GM23338 (cell line): ENCODE measurements around the gene EDIL3. TPM values are rescaled to one million over a fixed set of nuclear protein-coding genes. Genes with fewer than 3 reads are reported as not detected.

ENCODE experiments used
- ATAC-seq: fragments of 200-7000 bp; cut with Tn5 transposase; 3 replicates; pipeline ENCODE4 v1.9.1; 2020
- DNase-seq: peaks from one replicate; pipeline ENCODE4 v3.0.0-alpha.2; 2015; ENCODE audit warnings: low spot score
- H2AFZ ChIP-seq: fragments of 200-600 bp; sonication (generic); 2 replicates; pipeline ENCODE4 v1.8.0; 2016; ENCODE audit warnings: antibody characterized with exemption, mild to moderate bottlenecking, moderate library complexity
- H3F3A ChIP-seq: fragments of 200-600 bp; sonication (generic); replicated peaks from 2 replicates; pipeline ENCODE4 v1.8.0; 2017; ENCODE audit warnings: antibody characterized with exemption, mixed run types, low read depth
- H3K27ac ChIP-seq: fragments of 200-600 bp; sonication (generic); 2 replicates; pipeline ENCODE4 v1.6.1; 2016; ENCODE audit warnings: low read depth
- H3K27me3 ChIP-seq: fragments of 200-600 bp; sonication (generic); 2 replicates; pipeline ENCODE4 v1.8.0; 2016; ENCODE audit warnings: mild to moderate bottlenecking, mixed run types, moderate library complexity; ENCODE audit not compliant: insufficient read depth
- H3K36me3 ChIP-seq: fragments of 200-600 bp; sonication (generic); 2 replicates; pipeline ENCODE4 v1.8.0; 2016; ENCODE audit warnings: mild to moderate bottlenecking; ENCODE audit not compliant: insufficient read depth
- H3K4me1 ChIP-seq: fragments of 200-600 bp; sonication (generic); 2 replicates; pipeline ENCODE4 v1.8.0; 2016; ENCODE audit warnings: mild to moderate bottlenecking, moderate library complexity; ENCODE audit not compliant: insufficient read depth
- H3K4me2 ChIP-seq: fragments of 200-600 bp; sonication (generic); 2 replicates; pipeline ENCODE4 v1.7.1; 2017; ENCODE audit warnings: mixed run types
- H3K4me3 ChIP-seq: fragments of 200-600 bp; sonication (generic); 2 replicates; pipeline ENCODE4 v1.6.1; 2016; ENCODE audit warnings: mixed run types
- H3K79me2 ChIP-seq: fragments of 200-600 bp; sonication (generic); replicated peaks from 2 replicates; pipeline ENCODE4 v1.8.0; 2017; ENCODE audit warnings: mild to moderate bottlenecking; ENCODE audit not compliant: insufficient read depth
- H3K9me2 ChIP-seq: fragments of 200-600 bp; sonication (generic); 2 replicates; pipeline ENCODE4 v1.8.0; 2017; ENCODE audit not compliant: insufficient read depth
- H4K20me1 ChIP-seq: fragments of 200-600 bp; sonication (generic); replicated peaks from 2 replicates; pipeline ENCODE4 v1.8.0; 2017; ENCODE audit warnings: mild to moderate bottlenecking; ENCODE audit not compliant: insufficient read depth
- H3K27ac Mint-ChIP-seq: 2 replicates; pipeline ENCODE4 v1.8.0; 2020; ENCODE audit warnings: inconsistent platforms, mild to moderate bottlenecking, moderate library complexity, mixed read lengths
- H3K27me3 Mint-ChIP-seq: 3 replicates; pipeline ENCODE4 v1.8.0; 2022; ENCODE audit warnings: low read depth, mild to moderate bottlenecking, moderate library complexity, mixed read lengths, inconsistent platforms; ENCODE audit not compliant: insufficient read depth, poor library complexity
- H3K36me3 Mint-ChIP-seq: 3 replicates; pipeline ENCODE4 v1.8.0; 2021; ENCODE audit warnings: low read depth, mild to moderate bottlenecking, inconsistent platforms, moderate library complexity, mixed read lengths
- H3K4me1 Mint-ChIP-seq: 3 replicates; pipeline ENCODE4 v1.8.0; 2020; ENCODE audit warnings: mild to moderate bottlenecking, inconsistent platforms, mixed read lengths
- H3K4me3 Mint-ChIP-seq: 3 replicates; pipeline ENCODE4 v1.8.0; 2021; ENCODE audit warnings: moderate library complexity, mild to moderate bottlenecking, inconsistent platforms, mixed read lengths
- H3K9me3 Mint-ChIP-seq: 3 replicates; pipeline ENCODE4 v1.8.0; 2020; ENCODE audit warnings: moderate library complexity, mild to moderate bottlenecking, inconsistent platforms, mixed read lengths
- CREB1 ChIP-seq: fragments of 250-450 bp; sonication (Bioruptor Pico); IDR thresholded peaks from 2 replicates; pipeline ENCODE4 v1.5.0; 2020; ENCODE audit warnings: low read depth, mild to moderate bottlenecking, moderate library complexity
- CTCF ChIP-seq, 2 experiments: fragments of 200-600 bp in 1 of 2; sonication (generic) in 1 of 2; conservative IDR thresholded peaks; 2 replicates each; pipeline versions ENCODE4 v1.5.1 to v1.6.1; 2016 to 2017; ENCODE audit warnings: antibody characterized with exemption in 2 of 2, low read depth in 2 of 2, mild to moderate bottlenecking in 2 of 2, moderate library complexity in 1 of 2
- EZH2 ChIP-seq: fragments of 200-600 bp; sonication (generic); IDR thresholded peaks from one replicate; pipeline ENCODE4 v1.8.0; 2017; ENCODE audit warnings: antibody characterized with exemption, mild to moderate bottlenecking, low read depth; ENCODE audit not compliant: unreplicated experiment
- JUNB ChIP-seq: IDR thresholded peaks from one replicate; pipeline ENCODE4 v1.6.1; 2016; ENCODE audit warnings: antibody characterized with exemption; ENCODE audit not compliant: unreplicated experiment
- STAT1 ChIP-seq: IDR thresholded peaks from one replicate; pipeline ENCODE4 v1.6.1; 2016; ENCODE audit warnings: antibody characterized with exemption; ENCODE audit not compliant: unreplicated experiment
- ZNF462 ChIP-seq: fragments of 250-450 bp; sonication (Bioruptor Pico); IDR thresholded peaks from 2 replicates; pipeline ENCODE4 v1.5.0; 2020; ENCODE audit warnings: mild to moderate bottlenecking, moderate library complexity
- polyA plus RNA-seq: library from polyadenylated mRNA; unstranded; fragments of >200 nt; fragmentation: Nextera tagmentation; extraction: Ambion mirVana; gene quantifications from 2 replicates; pipeline ENCODE4 v1.2.1, GENCODE V29; 2016
- small RNA-seq: library from RNA; depleted of rRNA; stranded (forward); fragments of <200 nt; gene quantifications from one replicate; pipeline ENCODE3, GENCODE V24; 2014; ENCODE audit warnings: low replicate concordance
- total RNA-seq: library from RNA; depleted of rRNA; stranded (reverse); fragments of >200 nt; shearing (Covaris generic); gene quantifications from 2 replicates; pipeline ENCODE4 v1.2.3, GENCODE V29; 2014

Gene EDIL3
- total and polyA plus RNA-seq, 2 experiments from 2014 or later: 43.3 to 61.9 TPM

DNA sequence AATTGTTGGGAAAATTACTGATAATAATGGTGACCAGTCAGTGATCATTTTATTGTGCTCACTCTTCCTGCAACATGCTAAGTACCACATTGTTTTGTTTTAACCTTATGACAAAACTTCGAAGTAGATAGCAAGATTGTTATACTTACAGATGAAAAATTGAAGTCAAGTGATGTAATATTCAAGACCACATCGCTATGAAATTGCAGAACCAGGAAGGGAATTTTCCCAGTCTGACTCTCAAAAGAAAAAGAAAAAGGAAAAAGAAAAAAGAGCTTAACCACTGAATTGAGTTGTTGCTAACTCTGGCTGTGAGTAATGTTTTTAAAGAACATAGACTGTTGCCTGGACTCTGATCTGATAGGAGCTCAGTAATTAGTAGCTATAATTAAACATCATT, 493.4 kb downstream of the EDIL3 start:
- no peaks in the 10 kb centered on the region for H3K27me3 Mint-ChIP-seq
- H3K79me2 ChIP-seq: no peaks in the 10 kb centered on the region
- H3K36me3 ChIP-seq: no peaks in the 10 kb centered on the region
- H3K9me3 Mint-ChIP-seq: no peaks in the 10 kb centered on the region
- H3K4me3 ChIP-seq: no peak overlapping the region
- no peaks in the 10 kb centered on the region for H3K4me1 Mint-ChIP-seq
- H3K36me3 Mint-ChIP-seq: no peaks in the 10 kb centered on the region
- no peak overlapping the region for H3K4me2 ChIP-seq
- no peaks in the 10 kb centered on the region for H3K27me3 ChIP-seq
- no peak overlapping the region for H3K4me3 Mint-ChIP-seq
- no peak overlapping the region for H3K27ac Mint-ChIP-seq
- no peaks in the 10 kb centered on the region for H3F3A ChIP-seq
- no peak for DNase-seq
- no peak overlapping the region for H3K27ac ChIP-seq
- no peaks in the 10 kb centered on the region for H4K20me1 ChIP-seq
- no peak for ATAC-seq
- H3K9me2 ChIP-seq: no peaks in the 10 kb centered on the region
- TF ChIP-seq ZNF462 (CRISPR knock-in tag): no peak
- no peak for TF ChIP-seq STAT1
- no peak for TF ChIP-seq JUNB
- no peak for TF ChIP-seq CTCF (conservative IDR thresholded peaks at IDR 0.05; ENCODE audit: low read depth in 2 of 2)
- TF ChIP-seq EZH2: no peak
- TF ChIP-seq CREB1 (CRISPR knock-in tag): no peak
- H3K4me1 ChIP-seq: no peaks in the 10 kb centered on the region
- H2AFZ ChIP-seq: no peak overlapping the region

Small RNAs within 50 kb of the gene (small RNA-seq; reads per million reads assigned to genes)
- gene RNU6-448P: not detected
